GM12878 (cell line): ENCODE results near the gene DOK7. TPM values are rescaled to one million over a fixed set of nuclear protein-coding genes. Genes with fewer than 3 reads are reported as not detected.

Source experiments
- ATAC-seq: fragments of 200-7000 bp; cut with Tn5 transposase; 3 replicates; pipeline ENCODE4 v1.9.1; 2020; ENCODE audit warnings: mild to moderate bottlenecking, moderate library complexity
- BruUV-seq: library from RNA; stranded (reverse); fragments of 400-500 nt; replicated peaks from 2 replicates; lab custom pipeline; 2021; lab: Mats Ljungman, UMichigan
- CTCF ChIA-PET: fragments of 300-600 bp; sonication (Branson Sonifier 250); formaldehyde crosslinking; extraction: SDS; loops from one replicate; lab custom pipeline; 2021; ENCODE audit warnings: inconsistent platforms; lab: Yijun Ruan, JAX
- POLR2A ChIA-PET: fragments of 350-600 bp; formaldehyde crosslinking; extraction: SDS; loops from one replicate; lab custom pipeline; 2021; ENCODE audit warnings: inconsistent platforms; lab: Charles Lee
- RAD21 ChIA-PET: fragments of 300-600 bp; sonication (Branson Sonifier 250); formaldehyde crosslinking; loops from one replicate; lab custom pipeline; 2023; ENCODE audit warnings: antibody characterized with exemption; ENCODE audit not compliant: unreplicated experiment; lab: Charles Lee
- SMC1A ChIA-PET: fragments of 300-600 bp; sonication (Branson Sonifier 250); formaldehyde crosslinking; loops from one replicate; lab custom pipeline; 2023; ENCODE audit not compliant: unreplicated experiment, uncharacterized antibody; lab: Charles Lee
- DNase-seq: peaks from one replicate; pipeline ENCODE4 v3.0.0-alpha.2; 2011; ENCODE audit warnings: low read depth, low spot score
- FAIRE-seq: peaks from 3 replicates; lab custom pipeline; 2011; peaks lifted over from hg19 to GRCh38; lab: Jason Lieb, UNC
- H2AFZ ChIP-seq: 2 replicates; pipeline ENCODE4 v1.6.0; 2011; ENCODE audit warnings: low read depth, low read length, control low read depth; ENCODE audit not compliant: control insufficient read depth
- H3K27ac ChIP-seq: 2 replicates; pipeline ENCODE4 v1.5.1; 2011; ENCODE audit warnings: control low read depth; ENCODE audit not compliant: control insufficient read depth, insufficient read depth
- H3K27me3 ChIP-seq, 2 experiments: replicated peaks in 1 of 2; 2 replicates each; pipeline versions ENCODE4 v1.6.0 to v1.6.1; 2011; ENCODE audit warnings: low read length in 1 of 2; ENCODE audit not compliant: control insufficient read depth in 2 of 2, insufficient read depth in 2 of 2
- H3K36me3 ChIP-seq, 2 experiments: 2 replicates each; pipeline ENCODE4 v1.5.1; 2011; ENCODE audit warnings: low read length in 1 of 2; ENCODE audit not compliant: control insufficient read depth in 2 of 2, insufficient read depth in 2 of 2
- H3K4me1 ChIP-seq: 2 replicates; pipeline ENCODE4 v1.6.1; 2011; ENCODE audit warnings: mild to moderate bottlenecking, low read length, moderate library complexity, mixed read lengths; ENCODE audit not compliant: control insufficient read depth, insufficient read depth
- H3K4me2 ChIP-seq: 2 replicates; pipeline ENCODE4 v1.6.0; 2011; ENCODE audit warnings: control low read depth; ENCODE audit not compliant: control insufficient read depth, insufficient read depth
- H3K4me3 ChIP-seq: fragments of 200-600 bp; sonication (generic); 2 replicates; pipeline ENCODE4 v1.5.1; 2016
- H3K79me2 ChIP-seq: 2 replicates; pipeline ENCODE4 v1.6.0; 2011; ENCODE audit warnings: low read length; ENCODE audit not compliant: control insufficient read depth, insufficient read depth
- H3K9ac ChIP-seq: 2 replicates; pipeline ENCODE4 v1.8.0; 2011; ENCODE audit warnings: low read length, control low read depth, mixed read lengths; ENCODE audit not compliant: control insufficient read depth, insufficient read depth
- H3K9me3 ChIP-seq: replicated peaks from 3 replicates; pipeline ENCODE4 v1.5.1; 2011; ENCODE audit warnings: mild to moderate bottlenecking, low read length; ENCODE audit not compliant: control insufficient read depth, insufficient read depth
- H4K20me1 ChIP-seq: 2 replicates; pipeline ENCODE4 v1.6.0; 2011; ENCODE audit not compliant: control insufficient read depth, insufficient read depth
- ATF7 ChIP-seq: fragments of 450-650 bp; IDR thresholded peaks from 2 replicates; pipeline ENCODE4 v1.6.1; 2016; ENCODE audit warnings: low read depth, mild to moderate bottlenecking
- FOXK2 ChIP-seq: fragments of 450-650 bp; IDR thresholded peaks from 2 replicates; pipeline ENCODE4 v1.6.1; 2017; ENCODE audit warnings: mild to moderate bottlenecking, moderate library complexity
- FOXM1 ChIP-seq: IDR thresholded peaks from 2 replicates; pipeline ENCODE4 v1.6.1; 2012; ENCODE audit warnings: low read depth, mild to moderate bottlenecking, inconsistent platforms, low read length, moderate library complexity
- IKZF1 ChIP-seq: fragments of 450-650 bp; conservative IDR thresholded peaks from 2 replicates; pipeline ENCODE4 v1.6.1; 2017; ENCODE audit warnings: antibody characterized with exemption, mild to moderate bottlenecking
- IRF3 ChIP-seq: fragments of 450-650 bp; IDR thresholded peaks from 2 replicates; pipeline ENCODE4 v1.6.1; 2014; ENCODE audit warnings: mild to moderate bottlenecking
- MTA2 ChIP-seq: fragments of 450-650 bp; IDR thresholded peaks from 2 replicates; pipeline ENCODE4 v1.6.1; 2016; ENCODE audit warnings: low read depth, mild to moderate bottlenecking, moderate library complexity
- MYC ChIP-seq: IDR thresholded peaks from 2 replicates; pipeline ENCODE4 v1.6.1; 2011; ENCODE audit warnings: mild to moderate bottlenecking, low read length, moderate library complexity, inconsistent platforms; ENCODE audit not compliant: insufficient read depth, insufficient replicate concordance, insufficient read length, severe bottlenecking
- POLR2AphosphoS2 ChIP-seq: IDR thresholded peaks from 2 replicates; pipeline ENCODE4 v1.6.1; 2011; ENCODE audit warnings: low read depth, mild to moderate bottlenecking, low read length, improper control_type of control experiment, moderate library complexity
- RAD51 ChIP-seq: fragments of 450-650 bp; IDR thresholded peaks from 2 replicates; pipeline ENCODE4 v1.6.1; 2016; ENCODE audit warnings: moderate library complexity, mild to moderate bottlenecking, inconsistent platforms
- RCOR1 ChIP-seq: conservative IDR thresholded peaks from 2 replicates; pipeline ENCODE4 v1.6.1; 2012; ENCODE audit warnings: low read depth, low read length, improper control_type of control experiment
- TCF12 ChIP-seq: IDR thresholded peaks from 2 replicates; pipeline ENCODE4 v1.6.1; 2011; ENCODE audit warnings: low read depth, mild to moderate bottlenecking, low read length
- ZBED1 ChIP-seq: IDR thresholded peaks from 2 replicates; pipeline ENCODE4 v1.6.1; 2016; ENCODE audit warnings: borderline replicate concordance
- ZBTB40 ChIP-seq: fragments of 450-650 bp; IDR thresholded peaks from 2 replicates; pipeline ENCODE4 v1.6.1; 2016; ENCODE audit warnings: mild to moderate bottlenecking, moderate library complexity, borderline replicate concordance
- ZNF592 ChIP-seq: fragments of 450-650 bp; IDR thresholded peaks from 2 replicates; pipeline ENCODE4 v1.6.1; 2017; ENCODE audit warnings: mild to moderate bottlenecking, moderate library complexity
- WGBS: methylation state at CpG from one replicate; pipeline ENCODE4 v1.1.6; 2016; ENCODE audit warnings: low lambda C conversion rate; ENCODE audit not compliant: insufficient replicate concordance, insufficient coverage; ENCODE audit errors: missing lambda C conversion rate; 5-methylcytosine and 5-hydroxymethylcytosine counted together
- in situ Hi-C: fragments of 300-500 bp; cut with MboI; formaldehyde crosslinking; loops from 9 replicates; pipeline ENCODE4 v1.14.3; 2018; ENCODE audit warnings: mixed read lengths
- intact Hi-C: fragments of 100-400 bp; cut with micrococcal nuclease; formaldehyde crosslinking; loops from one replicate; pipeline ENCODE4 v1.14.2; 2022; ENCODE audit not compliant: unreplicated experiment
- polyA plus RNA-seq, 11 experiments: library from polyadenylated mRNA; depleted of rRNA in 4 of 11; unstranded in 6 of 11; stranded (reverse) in 5 of 11; fragments of >200 nt; fragmentation: Nextera tagmentation in 4 of 11; fragmentation: Illumina TruSeq in 1 of 11; extraction: Ambion mirVana in 4 of 11; extraction: Trizol in 1 of 11; gene quantifications; 1 replicate in 1 of 11; 2 replicates in 10 of 11; pipeline versions ENCODE4 v1.2.1 to v1.2.3, GENCODE V29; 2011 to 2016; ENCODE audit warnings: inconsistent platforms in 2 of 11, missing spikeins in 2 of 11, low read depth in 1 of 11
- total RNA-seq, 4 experiments: library from RNA; depleted of rRNA in 3 of 4; stranded (reverse); fragments of >200 nt in 3 of 4; fragmentation: Illumina TruSeq in 1 of 4; extraction: Trizol in 1 of 4; gene quantifications; 2 replicates each; pipeline versions ENCODE4 v1.2.1 to v1.2.3, GENCODE V29; 2013 to 2021

DOK7 gene
- total and polyA plus RNA-seq, 10 of the 15 experiments (the other 5 are each of a cell fraction or from before 2014, with no cell fraction given), result 0.04 to 0.46 (median 0.18) TPM; not detected in 4

- no peak for TF ChIP-seq ZBTB40
- no peak for TF ChIP-seq IRF3
- TF ChIP-seq ATF7, result no peak
- TF ChIP-seq IKZF1, result no peak
- TF ChIP-seq RCOR1, result no peak
- no peak for TF ChIP-seq ZBED1
- no peak for TF ChIP-seq RAD51
Observed at GRCh38 chr4:3512719-3513118, 49.6 kb downstream of the DOK7 start (continued).

DNA sequence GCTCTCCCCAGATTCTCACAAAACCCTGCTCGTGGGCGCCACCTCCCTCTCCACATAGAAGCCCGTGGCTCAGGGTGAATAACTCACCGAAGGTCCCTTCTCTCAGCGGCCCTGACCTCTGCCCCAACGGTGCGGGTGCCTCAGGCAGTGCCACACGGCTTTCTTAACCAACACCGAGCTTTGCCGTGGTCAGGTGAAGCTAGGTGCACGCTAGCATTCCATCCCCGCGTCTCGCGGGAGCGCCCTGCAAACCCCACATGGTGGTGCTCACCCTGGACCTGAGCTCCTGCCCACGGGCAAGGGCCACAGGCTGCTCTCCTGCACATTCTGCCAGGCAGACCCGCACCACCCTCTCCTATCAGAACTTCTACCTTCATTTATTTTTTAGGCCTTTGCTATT is 50.7 kb downstream of the DOK7 start:
- Histone ChIP-seq H3K4me1 (no peaks in the 10 kb centered on the region), H3K9me3 (no peaks in the 10 kb centered on the region), H3K36me3 (peaks cover 3 to 34% of the 10 kb centered on the region in 2 experiments; a peak in 3 of 4 replicates), H4K20me1 (no peaks in the 10 kb centered on the region; the same call in 1 of the 2 replicates), H3K27ac (no peak overlapping the region), H3K9ac (no peak overlapping the region), H3K4me2 (no peak overlapping the region), H3K4me3 (no peak overlapping the region), H3K79me2 (no peaks in the 10 kb centered on the region), H3K27me3 (no peaks in the 10 kb centered on the region), H2AFZ (no peak overlapping the region)
- intact Hi-C loops (no loop called here), in situ Hi-C loops (no loop called here)
- DNase-seq (no peak), ATAC-seq (no peak), FAIRE-seq (no peak)
- WGBS, result 95% methylated on average over 17 of the region's 18 CpGs
- CTCF ChIA-PET, result no interaction called here
- BruUV-seq, result no TSS peak
- POLR2A ChIA-PET, result no interaction called here
- SMC1A ChIA-PET, result no interaction called here
- RAD21 ChIA-PET, result no interaction called here
- TF ChIP-seq ZNF592 (no peak), MTA2 (no peak), TCF12 (no peak), FOXK2 (no peak), POLR2AphosphoS2 (no peak), FOXM1 (no peak), MYC (no peak)
